ENCODE data around the gene LRRC40.

GRCh38 chr1:70112838-70113237 lies 92.5 kb downstream of the LRRC40 start:
- TF ChIP-seq, protein P1, sequence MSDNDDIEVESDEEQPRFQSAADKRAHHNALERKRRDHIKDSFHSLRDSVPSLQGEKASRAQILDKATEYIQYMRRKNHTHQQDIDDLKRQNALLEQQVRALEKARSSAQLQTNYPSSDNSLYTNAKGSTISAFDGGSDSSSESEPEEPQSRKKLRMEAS (IDR thresholded peaks at IDR 0.05): no peak
- TF ChIP-seq CTCF (IDR thresholded peaks at IDR 0.05 in 2 of 3, conservative IDR thresholded peaks at IDR 0.05 in 1 of 3; ENCODE audit: borderline replicate concordance in 1 of 3, insufficient read depth in 1 of 3, low read depth in 2 of 3, low read length in 2 of 3) (peak; percentile 12 to 54 (median 53); a peak in 4 of 6 replicates), ZFX (IDR thresholded peaks at IDR 0.05) (no peak), POLR2AphosphoS5 (IDR thresholded peaks at IDR 0.05; ENCODE audit: low read depth, low read length) (no peak), POLR2A (IDR thresholded peaks at IDR 0.05; ENCODE audit: borderline replicate concordance, extremely low read depth, insufficient read depth, insufficient read length) (no peak), SP1 (IDR thresholded peaks at IDR 0.05; ENCODE audit: low read depth) (no peak)
- TF ChIP-seq, protein P2, sequence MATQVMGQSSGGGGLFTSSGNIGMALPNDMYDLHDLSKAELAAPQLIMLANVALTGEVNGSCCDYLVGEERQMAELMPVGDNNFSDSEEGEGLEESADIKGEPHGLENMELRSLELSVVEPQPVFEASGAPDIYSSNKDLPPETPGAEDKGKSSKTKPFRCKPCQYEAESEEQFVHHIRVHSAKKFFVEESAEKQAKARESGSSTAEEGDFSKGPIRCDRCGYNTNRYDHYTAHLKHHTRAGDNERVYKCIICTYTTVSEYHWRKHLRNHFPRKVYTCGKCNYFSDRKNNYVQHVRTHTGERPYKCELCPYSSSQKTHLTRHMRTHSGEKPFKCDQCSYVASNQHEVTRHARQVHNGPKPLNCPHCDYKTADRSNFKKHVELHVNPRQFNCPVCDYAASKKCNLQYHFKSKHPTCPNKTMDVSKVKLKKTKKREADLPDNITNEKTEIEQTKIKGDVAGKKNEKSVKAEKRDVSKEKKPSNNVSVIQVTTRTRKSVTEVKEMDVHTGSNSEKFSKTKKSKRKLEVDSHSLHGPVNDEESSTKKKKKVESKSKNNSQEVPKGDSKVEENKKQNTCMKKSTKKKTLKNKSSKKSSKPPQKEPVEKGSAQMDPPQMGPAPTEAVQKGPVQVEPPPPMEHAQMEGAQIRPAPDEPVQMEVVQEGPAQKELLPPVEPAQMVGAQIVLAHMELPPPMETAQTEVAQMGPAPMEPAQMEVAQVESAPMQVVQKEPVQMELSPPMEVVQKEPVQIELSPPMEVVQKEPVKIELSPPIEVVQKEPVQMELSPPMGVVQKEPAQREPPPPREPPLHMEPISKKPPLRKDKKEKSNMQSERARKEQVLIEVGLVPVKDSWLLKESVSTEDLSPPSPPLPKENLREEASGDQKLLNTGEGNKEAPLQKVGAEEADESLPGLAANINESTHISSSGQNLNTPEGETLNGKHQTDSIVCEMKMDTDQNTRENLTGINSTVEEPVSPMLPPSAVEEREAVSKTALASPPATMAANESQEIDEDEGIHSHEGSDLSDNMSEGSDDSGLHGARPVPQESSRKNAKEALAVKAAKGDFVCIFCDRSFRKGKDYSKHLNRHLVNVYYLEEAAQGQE (IDR thresholded peaks at IDR 0.05; ENCODE audit: low read depth): no peak
